ENCODE measurements around the gene MAP7D1. TPM values are rescaled to one million over a fixed set of nuclear protein-coding genes. Genes with fewer than 3 reads are reported as not detected.

Gene MAP7D1
- total and polyA plus RNA-seq, 10 of the 15 experiments (the other 5 are each of a cell fraction or from before 2014, with no cell fraction given): 4.4 to 97.6 (median 24.2) TPM

- TF ChIP-seq RAD51 (IDR thresholded peaks at IDR 0.05): peak; percentile 54; the same call in 1 of the 2 replicates
- peak; percentile 50; the same call in 1 of the 2 replicates for TF ChIP-seq BACH1 (IDR thresholded peaks at IDR 0.05; ENCODE audit: borderline replicate concordance)
- TF ChIP-seq TAF1 (IDR thresholded peaks at IDR 0.05; ENCODE audit: borderline replicate concordance, low read depth, low read length): 0 out of 2 replicates have a peak, but pooled peaks have one; percentile 10
- TF ChIP-seq CREB1 (IDR thresholded peaks at IDR 0.05; ENCODE audit: low read depth): no peak
- no peak for TF ChIP-seq SREBF1 (IDR thresholded peaks at IDR 0.05; ENCODE audit: low read length)
- peak; percentile 78 for TF ChIP-seq GATAD2B (conservative IDR thresholded peaks at IDR 0.05; ENCODE audit: low read depth)
- TF ChIP-seq, protein P1, sequence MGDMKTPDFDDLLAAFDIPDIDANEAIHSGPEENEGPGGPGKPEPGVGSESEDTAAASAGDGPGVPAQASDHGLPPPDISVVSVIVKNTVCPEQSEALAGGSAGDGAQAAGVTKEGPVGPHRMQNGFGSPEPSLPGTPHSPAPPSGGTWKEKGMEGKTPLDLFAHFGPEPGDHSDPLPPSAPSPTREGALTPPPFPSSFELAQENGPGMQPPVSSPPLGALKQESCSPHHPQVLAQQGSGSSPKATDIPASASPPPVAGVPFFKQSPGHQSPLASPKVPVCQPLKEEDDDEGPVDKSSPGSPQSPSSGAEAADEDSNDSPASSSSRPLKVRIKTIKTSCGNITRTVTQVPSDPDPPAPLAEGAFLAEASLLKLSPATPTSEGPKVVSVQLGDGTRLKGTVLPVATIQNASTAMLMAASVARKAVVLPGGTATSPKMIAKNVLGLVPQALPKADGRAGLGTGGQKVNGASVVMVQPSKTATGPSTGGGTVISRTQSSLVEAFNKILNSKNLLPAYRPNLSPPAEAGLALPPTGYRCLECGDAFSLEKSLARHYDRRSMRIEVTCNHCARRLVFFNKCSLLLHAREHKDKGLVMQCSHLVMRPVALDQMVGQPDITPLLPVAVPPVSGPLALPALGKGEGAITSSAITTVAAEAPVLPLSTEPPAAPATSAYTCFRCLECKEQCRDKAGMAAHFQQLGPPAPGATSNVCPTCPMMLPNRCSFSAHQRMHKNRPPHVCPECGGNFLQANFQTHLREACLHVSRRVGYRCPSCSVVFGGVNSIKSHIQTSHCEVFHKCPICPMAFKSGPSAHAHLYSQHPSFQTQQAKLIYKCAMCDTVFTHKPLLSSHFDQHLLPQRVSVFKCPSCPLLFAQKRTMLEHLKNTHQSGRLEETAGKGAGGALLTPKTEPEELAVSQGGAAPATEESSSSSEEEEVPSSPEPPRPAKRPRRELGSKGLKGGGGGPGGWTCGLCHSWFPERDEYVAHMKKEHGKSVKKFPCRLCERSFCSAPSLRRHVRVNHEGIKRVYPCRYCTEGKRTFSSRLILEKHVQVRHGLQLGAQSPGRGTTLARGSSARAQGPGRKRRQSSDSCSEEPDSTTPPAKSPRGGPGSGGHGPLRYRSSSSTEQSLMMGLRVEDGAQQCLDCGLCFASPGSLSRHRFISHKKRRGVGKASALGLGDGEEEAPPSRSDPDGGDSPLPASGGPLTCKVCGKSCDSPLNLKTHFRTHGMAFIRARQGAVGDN (IDR thresholded peaks at IDR 0.05): 0 out of 2 replicates have a peak, but pooled peaks have one; percentile 15
- peak; percentile 55 for TF ChIP-seq POLR2AphosphoS5 (IDR thresholded peaks at IDR 0.05; ENCODE audit: low read length)
- 0 out of 3 replicates have a peak, but pooled peaks have one; percentile 26 for TF ChIP-seq POU2F2 (IDR thresholded peaks at IDR 0.05; ENCODE audit: borderline replicate concordance, low read depth, low read length)
- TF ChIP-seq MAX (IDR thresholded peaks at IDR 0.05; ENCODE audit: low read depth, low read length): peak; percentile 23; the same call in 1 of the 2 replicates
- peak; percentile 70; the same call in 1 of the 2 replicates for TF ChIP-seq POLR2A (IDR thresholded peaks at IDR 0.05; ENCODE audit: low read depth, low read length)
- peak; percentile 37; the same call in 1 of the 2 replicates for TF ChIP-seq NR2F1 (conservative IDR thresholded peaks at IDR 0.05)
- TF ChIP-seq MXI1 (IDR thresholded peaks at IDR 0.05; ENCODE audit: low read depth, low read length): peak; percentile 51
- no peak for TF ChIP-seq HDGF (IDR thresholded peaks at IDR 0.05)
- TF ChIP-seq, protein P2, sequence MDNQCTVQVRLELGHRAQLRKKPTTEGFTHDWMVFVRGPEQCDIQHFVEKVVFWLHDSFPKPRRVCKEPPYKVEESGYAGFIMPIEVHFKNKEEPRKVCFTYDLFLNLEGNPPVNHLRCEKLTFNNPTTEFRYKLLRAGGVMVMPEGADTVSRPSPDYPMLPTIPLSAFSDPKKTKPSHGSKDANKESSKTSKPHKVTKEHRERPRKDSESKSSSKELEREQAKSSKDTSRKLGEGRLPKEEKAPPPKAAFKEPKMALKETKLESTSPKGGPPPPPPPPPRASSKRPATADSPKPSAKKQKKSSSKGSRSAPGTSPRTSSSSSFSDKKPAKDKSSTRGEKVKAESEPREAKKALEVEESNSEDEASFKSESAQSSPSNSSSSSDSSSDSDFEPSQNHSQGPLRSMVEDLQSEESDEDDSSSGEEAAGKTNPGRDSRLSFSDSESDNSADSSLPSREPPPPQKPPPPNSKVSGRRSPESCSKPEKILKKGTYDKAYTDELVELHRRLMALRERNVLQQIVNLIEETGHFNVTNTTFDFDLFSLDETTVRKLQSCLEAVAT (IDR thresholded peaks at IDR 0.05): 0 out of 2 replicates have a peak, but pooled peaks have one; percentile 45
- TF ChIP-seq NKRF (conservative IDR thresholded peaks at IDR 0.05): peak; percentile 72; the same call in 1 of the 2 replicates
- peak in 1 of 2 experiments; percentile 11; a peak in 1 of 4 replicates for TF ChIP-seq IKZF2 (IDR thresholded peaks at IDR 0.05)
- TF ChIP-seq USF1 (IDR thresholded peaks at IDR 0.05; ENCODE audit: borderline replicate concordance, extremely low read length, insufficient read depth, low read depth, low read length): peak; percentile 55
- TF ChIP-seq TCF3 (IDR thresholded peaks at IDR 0.05; ENCODE audit: borderline replicate concordance, insufficient read depth, low read depth, low read length): no peak
- no peak; the same call in 1 of the 2 replicates for TF ChIP-seq LARP7 (IDR thresholded peaks at IDR 0.05)
- peak; percentile 20 for TF ChIP-seq DPF2 (IDR thresholded peaks at IDR 0.05)
These were observed 562 bp downstream of the MAP7D1 start (continued) for GRCh38 chr1:36156329-36157114.
